PFSK-1 (cell line): ENCODE measurements around the gene CLEC4F.

Experiments
- POLR2AphosphoS5 ChIP-seq: IDR thresholded peaks from 2 replicates; pipeline ENCODE4 v1.6.1; 2012; ENCODE audit warnings: low read depth, mild to moderate bottlenecking, control low read depth, low read length, moderate library complexity
- REST ChIP-seq, 2 experiments: IDR thresholded peaks; 2 replicates each; pipeline versions ENCODE4 v1.6.1 to v1.8.0; 2011 to 2012; ENCODE audit warnings: low read depth in 2 of 2, low read length in 2 of 2, control low read depth in 1 of 2, inconsistent platforms in 1 of 2, mild to moderate bottlenecking in 1 of 2, moderate library complexity in 1 of 2; ENCODE audit not compliant: insufficient read depth in 1 of 2
- TAF1 ChIP-seq: IDR thresholded peaks from 2 replicates; pipeline ENCODE4 v1.6.1; 2012; ENCODE audit warnings: low read length, control low read depth, borderline replicate concordance; ENCODE audit not compliant: insufficient read depth

- TF ChIP-seq POLR2AphosphoS5 (no peak), REST (IDR thresholded peaks at IDR 0.05; ENCODE audit: insufficient read depth in 1 of 2, low read depth in 2 of 2, low read length in 2 of 2) (no peak), TAF1 (no peak)
Observed at GRCh38 chr2:70820499-70820898, at the start of gene CLEC4F.
